ENCODE results near the gene HOXA9.

Gene HOXA9

GRCh38 chr7:27211764-27212204 lies 46.4 kb upstream of the HOXA9 start:
- ChIA-PET CTCF (interaction anchor here (0.5 to 1.1 kb wide), 4 partner anchors 16 to 563 kb away, joined by 3 read pairs; no protein-coding TSS in a partner anchor), POLR2A (no interaction called here)
- H3K36me3 ChIP-seq (ENCODE audit: control insufficient read depth in 2 of 2, insufficient read depth in 1 of 2, low read length in 2 of 2) = no peaks in the 10 kb centered on the region
- H3K4me3 ChIP-seq (ENCODE audit: low read depth, low read length) = no peak overlapping the region
- peaks cover 8% of the 10 kb centered on the region; the same call in 1 of the 2 replicates for H3K4me1 ChIP-seq (ENCODE audit: control insufficient read depth, insufficient read depth, low read length)
- no peak overlapping the region for H3K27ac ChIP-seq (ENCODE audit: extremely low read depth, low read depth, low read length)
- TF ChIP-seq SCRT2 (tag by site-specific recombination; IDR thresholded peaks at IDR 0.05) (peak; percentile 63), ZNF26 (tag by site-specific recombination; IDR thresholded peaks at IDR 0.05) (no peak)
- H3K9me3 ChIP-seq (ENCODE audit: control insufficient read depth, insufficient read depth, low read depth, low read length) = no peaks in the 10 kb centered on the region

GRCh38 chr7:27211084-27211446 lies 45.7 kb upstream of the HOXA9 start:
- no peaks in the 10 kb centered on the region for H3K9me3 ChIP-seq (ENCODE audit: control insufficient read depth, insufficient read depth, low read depth, low read length)
- peaks cover 8% of the 10 kb centered on the region; the same call in 1 of the 2 replicates for H3K4me1 ChIP-seq (ENCODE audit: control insufficient read depth, insufficient read depth, low read length)
- H3K4me3 ChIP-seq (ENCODE audit: low read depth, low read length) = no peak overlapping the region
- ChIA-PET POLR2A (no interaction called here), CTCF (interaction anchor here (0.5 to 1.1 kb wide), 8 partner anchors 15 to 563 kb away, joined by 3 to 7 read pairs (median 3); partner anchors contain the start of gene EVX1)
- TF ChIP-seq ZNF398 (tag by site-specific recombination; IDR thresholded peaks at IDR 0.05) = no peak
- TF ChIP-seq PRDM4 (tag by site-specific recombination; IDR thresholded peaks at IDR 0.05) = no peak
- no peak for TF ChIP-seq CTCF (tag by site-specific recombination; IDR thresholded peaks at IDR 0.05)
- TF ChIP-seq HOXD13 (CRISPR knock-in tag; IDR thresholded peaks at IDR 0.05; ENCODE audit: borderline replicate concordance) = no peak
- TF ChIP-seq SETDB1 (IDR thresholded peaks at IDR 0.05; ENCODE audit: insufficient read length, low read length) = no peak
- no peak for TF ChIP-seq ZNF571 (tag by site-specific recombination; IDR thresholded peaks at IDR 0.05)
- no peak for TF ChIP-seq ZNF449 (tag by site-specific recombination; IDR thresholded peaks at IDR 0.05)
- no peak for TF ChIP-seq ZBTB20 (tag by site-specific recombination; IDR thresholded peaks at IDR 0.05)
- no peak for TF ChIP-seq GLIS2 (tag by site-specific recombination; IDR thresholded peaks at IDR 0.05)
- TF ChIP-seq ZNF19 (tag by site-specific recombination; IDR thresholded peaks at IDR 0.05; ENCODE audit: low read depth) = no peak
- TF ChIP-seq ZNF704 (tag by site-specific recombination; IDR thresholded peaks at IDR 0.05) = no peak
- TF ChIP-seq ZNF521 (tag by site-specific recombination; IDR thresholded peaks at IDR 0.05) = no peak
- no peak for TF ChIP-seq ZNF558 (tag by site-specific recombination; IDR thresholded peaks at IDR 0.05)
- TF ChIP-seq ZNF274 (IDR thresholded peaks at IDR 0.05; ENCODE audit: low read length) = no peak
- no peak for TF ChIP-seq ZNF274 (tag by site-specific recombination; IDR thresholded peaks at IDR 0.05; ENCODE audit: borderline replicate concordance)
- H3K27ac ChIP-seq (ENCODE audit: extremely low read depth, low read depth, low read length) = no peak overlapping the region
- H3K36me3 ChIP-seq (ENCODE audit: control insufficient read depth in 2 of 2, insufficient read depth in 1 of 2, low read length in 2 of 2) = no peaks in the 10 kb centered on the region
